ENCODE data around the gene TUT1.

The TUT1 gene

DNA sequence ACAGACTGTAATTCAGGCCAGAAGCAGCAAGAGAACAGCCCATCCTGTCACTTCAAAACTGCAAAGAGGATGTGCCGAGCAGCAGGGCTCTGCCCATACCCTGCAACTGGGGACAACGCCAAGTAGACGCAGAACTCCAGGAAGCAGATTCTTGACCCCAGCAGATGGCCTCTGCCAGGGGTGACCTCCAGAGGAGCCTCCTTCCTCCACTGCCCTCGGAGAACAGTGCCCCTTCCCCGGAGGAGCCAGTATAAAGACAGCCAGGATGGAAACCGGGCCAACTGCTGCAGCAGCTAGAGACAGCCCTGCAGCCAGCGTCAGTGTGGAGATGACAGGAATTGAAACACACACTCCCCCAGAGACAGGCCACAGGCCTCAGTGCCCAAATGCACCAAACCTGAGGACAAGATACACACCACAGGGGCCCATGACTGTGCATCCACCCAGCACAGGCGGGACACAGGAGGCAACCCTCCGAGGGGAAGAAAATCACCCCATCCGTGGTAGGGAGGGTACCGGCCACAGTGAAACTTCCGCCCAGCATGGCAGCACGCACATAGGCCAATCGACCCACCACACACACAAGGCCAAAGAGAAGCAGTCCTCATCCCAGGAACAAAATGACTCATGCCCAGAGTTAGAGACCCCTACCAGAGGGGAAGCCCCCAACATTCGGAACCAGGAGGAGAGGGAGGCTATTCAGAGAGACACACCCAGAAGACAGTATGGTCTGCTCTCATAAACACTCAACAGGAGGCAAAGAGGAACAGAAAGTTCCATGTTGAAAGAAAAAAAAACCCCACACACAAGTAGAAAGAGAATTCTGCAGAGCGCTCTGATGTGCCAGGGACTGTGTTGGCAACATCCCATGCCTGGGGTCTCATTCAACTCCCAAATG is 50.3 kb downstream of the TUT1 start:
- no peak for FAIRE-seq

DNA sequence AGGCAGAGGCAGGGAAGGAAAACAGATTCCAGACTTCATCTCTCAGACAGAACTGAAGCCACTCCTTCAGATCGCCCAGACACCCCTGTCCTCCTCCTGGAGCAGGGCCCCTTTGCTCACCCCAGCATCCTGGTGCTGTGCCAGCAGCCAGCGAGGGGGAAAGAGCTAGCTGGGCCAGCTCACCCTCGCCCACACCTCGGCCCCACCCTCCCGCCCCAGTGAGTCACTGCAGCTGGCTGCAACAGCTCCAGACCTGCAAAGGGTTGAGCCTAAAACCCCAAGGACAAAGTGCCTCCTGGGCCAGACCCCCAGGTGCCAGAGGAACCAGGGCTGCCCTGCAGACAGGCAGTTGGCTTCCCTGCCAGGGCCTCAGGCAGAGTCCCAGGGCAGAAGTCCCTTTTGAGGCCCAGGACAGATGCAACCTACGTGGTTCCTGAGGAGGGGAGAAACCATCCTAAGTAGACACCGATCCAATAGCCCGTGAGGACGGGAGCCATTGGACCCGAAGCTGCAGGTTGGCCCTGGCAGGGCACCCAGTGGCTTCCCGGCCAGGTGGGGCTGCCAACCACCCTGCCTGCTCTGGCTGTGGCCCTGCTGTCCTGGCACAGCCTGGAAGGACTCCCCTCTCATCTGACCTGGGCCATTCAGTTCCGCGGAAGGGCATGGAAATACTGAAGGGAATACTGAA is 51.9 kb downstream of the TUT1 start:
- FAIRE-seq = no peak

DNA sequence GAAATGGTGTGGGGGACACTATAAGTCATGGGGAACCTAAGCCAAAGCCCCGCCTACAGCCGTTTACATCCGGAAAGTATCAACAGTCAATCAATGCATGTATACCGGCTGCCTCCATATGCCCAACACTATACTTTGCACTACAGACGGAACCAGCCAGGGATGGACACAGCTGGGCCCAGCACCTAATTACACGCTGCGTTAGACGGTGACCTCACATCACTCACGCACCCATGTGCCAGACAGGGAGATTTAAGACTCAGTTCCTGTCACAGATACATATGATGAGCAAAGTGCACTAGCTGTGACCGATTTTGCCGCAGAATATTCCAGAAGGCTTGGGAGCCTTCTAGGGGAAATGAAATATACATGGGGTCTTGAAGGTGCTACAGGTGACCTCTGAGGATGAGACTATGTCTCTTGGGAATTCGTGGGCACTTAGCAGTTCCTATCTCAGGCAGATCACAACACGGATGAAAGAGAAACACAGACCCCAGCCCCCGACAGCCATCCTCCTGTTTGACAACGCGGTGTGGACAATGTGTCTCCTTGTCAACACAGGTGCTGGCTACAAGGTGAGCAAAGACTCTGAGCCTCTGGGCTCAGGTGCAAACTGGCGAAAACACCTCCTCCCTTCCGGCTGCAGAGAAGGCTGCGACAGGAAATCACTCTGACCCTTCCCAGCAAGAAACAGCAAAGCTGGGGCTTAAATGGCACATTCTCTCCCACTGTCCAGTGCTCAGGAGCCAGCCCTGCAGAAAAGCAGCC is 52.7 kb downstream of the TUT1 start:
- FAIRE-seq = no peak

DNA sequence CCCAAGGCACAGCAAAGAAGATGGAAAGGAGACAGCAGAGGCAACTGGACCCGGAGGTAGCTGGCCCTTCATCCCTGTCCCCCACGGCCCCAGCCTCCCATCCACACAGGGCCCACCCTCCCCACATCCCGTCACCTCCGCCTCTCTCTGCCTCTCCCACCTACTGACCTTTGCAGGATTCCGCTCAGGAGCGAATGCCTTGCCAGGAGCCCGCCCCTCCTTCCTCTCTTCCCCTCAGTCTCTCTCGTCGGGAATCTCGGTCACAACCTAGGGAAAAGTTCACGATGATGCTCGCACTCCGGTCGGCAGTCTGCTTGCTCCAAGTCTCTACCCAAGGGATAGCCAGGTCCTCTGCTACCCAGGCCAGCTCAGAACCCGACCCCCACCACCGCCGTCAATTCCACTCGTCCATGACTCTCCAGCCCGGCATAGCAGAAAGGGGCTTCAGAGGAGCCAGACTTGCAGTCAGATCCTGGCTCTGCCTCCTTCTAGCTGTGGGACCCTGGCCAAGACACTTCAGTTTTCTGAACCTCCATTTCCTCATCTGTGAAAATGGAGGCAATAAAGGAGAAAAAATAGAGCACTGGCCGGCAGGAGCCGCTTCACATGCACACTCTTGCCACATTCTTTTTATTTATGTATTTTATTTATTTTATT is 54.9 kb downstream of the TUT1 start:
- FAIRE-seq = no peak

DNA sequence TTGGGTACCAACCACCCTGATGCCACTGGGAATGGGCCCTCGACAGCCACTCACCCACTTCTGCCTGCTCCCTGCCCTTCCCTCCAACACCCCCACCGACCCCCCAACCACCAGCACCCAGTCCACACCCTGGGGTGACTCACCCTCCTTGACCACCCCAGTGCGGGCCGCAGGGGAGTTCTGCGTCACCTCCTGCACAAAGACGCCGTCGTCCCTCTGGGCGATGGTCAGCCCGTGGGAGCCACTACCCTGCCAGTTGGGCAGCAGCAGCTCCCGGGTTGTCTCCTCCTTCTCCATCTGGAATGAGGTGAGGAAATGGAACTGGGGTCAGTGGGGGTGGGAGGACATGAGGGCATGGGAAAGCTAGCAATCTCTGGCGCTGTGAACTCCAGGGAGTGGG is 55.5 kb downstream of the TUT1 start:
- no peak for FAIRE-seq

DNA sequence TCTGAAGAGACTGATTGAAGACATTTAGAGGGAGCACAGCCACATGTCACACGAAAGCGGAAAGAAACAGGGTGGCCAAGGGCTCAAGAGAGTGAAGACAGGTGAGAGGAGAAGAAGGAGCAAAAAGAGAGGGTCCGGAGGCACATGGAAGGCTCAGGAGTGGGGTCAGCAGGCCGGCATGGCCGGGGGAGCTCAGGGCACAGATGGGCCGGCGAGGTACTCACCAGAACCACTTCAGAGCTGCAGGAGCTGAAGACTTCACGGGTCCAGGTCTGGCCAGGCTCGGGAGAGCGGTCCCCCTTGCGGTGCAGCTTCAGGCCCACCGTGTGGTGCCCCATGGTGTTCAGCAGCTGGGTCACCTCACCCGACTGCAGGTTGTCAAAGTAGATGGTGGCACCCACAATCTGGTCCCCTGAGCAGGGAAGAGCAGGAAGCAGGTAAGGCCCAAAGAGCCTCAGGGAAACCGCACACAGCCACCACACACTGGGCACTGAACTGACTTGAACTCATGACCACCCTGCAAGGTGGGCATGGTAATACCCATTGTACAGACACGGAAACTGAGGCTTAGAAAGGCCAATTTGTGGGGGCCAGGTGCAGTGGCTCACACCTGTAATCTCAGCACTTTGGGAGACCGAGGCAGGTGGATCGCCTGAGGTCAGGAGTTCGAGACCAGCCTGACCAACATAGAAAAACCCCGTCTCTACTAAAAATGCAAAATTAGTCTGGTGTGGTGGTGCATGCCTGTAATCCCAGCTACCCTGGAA is 56.4 kb downstream of the TUT1 start:
- FAIRE-seq = no peak

DNA sequence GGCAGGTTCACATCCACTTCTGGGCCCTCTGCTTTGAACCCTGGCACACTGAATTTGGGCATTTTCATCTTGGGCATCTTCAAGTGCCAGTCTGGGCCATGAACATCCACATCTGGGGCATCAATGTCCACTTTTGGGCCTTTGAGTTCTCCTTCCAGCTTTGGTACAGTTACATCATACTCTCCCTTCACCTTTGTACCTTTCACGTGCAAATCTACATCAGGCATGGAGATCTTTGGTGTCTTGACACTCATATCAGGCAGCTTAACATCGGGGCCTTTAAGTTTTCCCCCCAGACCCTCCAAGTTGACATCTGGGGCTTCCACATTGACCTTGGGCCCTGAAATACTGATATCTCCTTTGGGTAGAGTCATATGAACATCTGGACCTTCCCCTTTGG is 59.2 kb downstream of the TUT1 start:
- no peak for FAIRE-seq
